Neural crest cell (in vitro differentiated cells): ENCODE measurements around the gene TAF1A. TPM values are rescaled to one million over a fixed set of nuclear protein-coding genes. Genes with fewer than 3 reads are reported as not detected.

ENCODE experiments used
- DNase-seq: peaks from one replicate; pipeline ENCODE4 v3.0.0; 2021; ENCODE audit warnings: low read depth, mixed read lengths, low spot score
- H3K27ac Mint-ChIP-seq: one replicate; pipeline ENCODE4 v1.8.0; 2021; ENCODE audit warnings: mild to moderate bottlenecking, mixed read lengths; ENCODE audit not compliant: unreplicated experiment
- H3K27me3 Mint-ChIP-seq: 2 replicates; pipeline ENCODE4 v1.8.0; 2021; ENCODE audit warnings: low read depth, mild to moderate bottlenecking, mixed read lengths
- H3K36me3 Mint-ChIP-seq: 2 replicates; pipeline ENCODE4 v1.8.0; 2021; ENCODE audit warnings: low read depth, mild to moderate bottlenecking, mixed read lengths
- H3K4me1 Mint-ChIP-seq: 2 replicates; pipeline ENCODE4 v1.8.0; 2021; ENCODE audit warnings: mixed read lengths
- H3K4me3 Mint-ChIP-seq: one replicate; pipeline ENCODE4 v1.8.0; 2021; ENCODE audit warnings: mild to moderate bottlenecking, mixed read lengths
- H3K9me3 Mint-ChIP-seq: 2 replicates; pipeline ENCODE4 v1.8.0; 2021; ENCODE audit warnings: mixed read lengths
- CTCF ChIP-seq: fragments of 200-600 bp; sonication (generic); conservative IDR thresholded peaks from 2 replicates; pipeline ENCODE4 v1.5.0; 2021; ENCODE audit warnings: antibody characterized with exemption, mild to moderate bottlenecking
- total RNA-seq: library from RNA; stranded (reverse); gene quantifications from 2 replicates; pipeline ENCODE4 v1.2.1, GENCODE V29; 2021

Gene TAF1A
- total RNA-seq, 1 donor from 2014 or later = 19.7 TPM

- H3K27me3 Mint-ChIP-seq = peaks cover 2% of the 10 kb centered on the region
- DNase-seq = no peak
- no peak overlapping the region for H3K4me3 Mint-ChIP-seq
- TF ChIP-seq CTCF = no peak
- H3K4me1 Mint-ChIP-seq = no peaks in the 10 kb centered on the region
- H3K36me3 Mint-ChIP-seq = no peaks in the 10 kb centered on the region
- H3K27ac Mint-ChIP-seq = no peak overlapping the region
- H3K9me3 Mint-ChIP-seq = no peaks in the 10 kb centered on the region
Observed at GRCh38 chr1:222525951-222526350, 63.8 kb downstream of the TAF1A start.

- no peak for DNase-seq
- no peaks in the 10 kb centered on the region for H3K36me3 Mint-ChIP-seq
- no peak overlapping the region for H3K4me3 Mint-ChIP-seq
- peaks cover 2% of the 10 kb centered on the region for H3K27me3 Mint-ChIP-seq
- no peak overlapping the region for H3K27ac Mint-ChIP-seq
- H3K9me3 Mint-ChIP-seq = no peaks in the 10 kb centered on the region
- H3K4me1 Mint-ChIP-seq = no peaks in the 10 kb centered on the region
- no peak for TF ChIP-seq CTCF
Observed at GRCh38 chr1:222523852-222524251, 65.9 kb downstream of the TAF1A start.

GRCh38 chr1:222522105-222522915, 67.4 kb downstream of the TAF1A start:
- Mint-ChIP-seq H3K9me3 (no peaks in the 10 kb centered on the region), H3K4me3 (no peak overlapping the region), H3K36me3 (no peaks in the 10 kb centered on the region), H3K4me1 (no peaks in the 10 kb centered on the region), H3K27me3 (peaks cover 2% of the 10 kb centered on the region), H3K27ac (no peak overlapping the region)
- no peak for DNase-seq
- no peak for TF ChIP-seq CTCF

- no peak for TF ChIP-seq CTCF
- no peaks in the 10 kb centered on the region for H3K4me1 Mint-ChIP-seq
- H3K9me3 Mint-ChIP-seq = no peaks in the 10 kb centered on the region
- H3K36me3 Mint-ChIP-seq = no peaks in the 10 kb centered on the region
- peaks cover 2% of the 10 kb centered on the region for H3K27me3 Mint-ChIP-seq
- no peak overlapping the region for H3K27ac Mint-ChIP-seq
- no peak for DNase-seq
- H3K4me3 Mint-ChIP-seq = no peak overlapping the region
Observed at GRCh38 chr1:222521299-222522104, 68.2 kb downstream of the TAF1A start.

Other genes with a start within 250 kb of the TAF1A start
- gene HHIPL2, start 41.8 kb downstream of the TAF1A start, total RNA-seq = 0.23 and 0.42 TPM in 2 replicates
- 56.5 and 57.5 TPM in 2 replicates for gene MIA3, start 28.2 kb upstream of the TAF1A start, total RNA-seq
- 71.6 and 74.5 TPM in 2 replicates for gene AIDA, start 122.6 kb upstream of the TAF1A start, total RNA-seq
- gene BROX, start 122.6 kb upstream of the TAF1A start, total RNA-seq = 31.5 and 34.7 TPM in 2 replicates
- gene FAM177B, start 147.3 kb upstream of the TAF1A start, total RNA-seq = 0.47 TPM in 1 of 2 replicates, not detected in the other
- 11.8 and 13.6 TPM in 2 replicates for gene DISP1, start 225.1 kb upstream of the TAF1A start, total RNA-seq